GM12878 (cell line): ENCODE measurements around the gene L1TD1. TPM values are rescaled to one million over a fixed set of nuclear protein-coding genes. Genes with fewer than 3 reads are reported as not detected.

Experiments used
- ATAC-seq: fragments of 200-7000 bp; cut with Tn5 transposase; 3 replicates; pipeline ENCODE4 v1.9.1; 2020; ENCODE audit warnings: mild to moderate bottlenecking, moderate library complexity
- BruUV-seq: library from RNA; stranded (reverse); fragments of 400-500 nt; replicated peaks from 2 replicates; lab custom pipeline; 2021; lab: Mats Ljungman, UMichigan
- CTCF ChIA-PET: fragments of 300-600 bp; sonication (Branson Sonifier 250); formaldehyde crosslinking; extraction: SDS; loops from one replicate; lab custom pipeline; 2021; ENCODE audit warnings: inconsistent platforms; lab: Yijun Ruan, JAX
- POLR2A ChIA-PET: fragments of 350-600 bp; formaldehyde crosslinking; extraction: SDS; loops from one replicate; lab custom pipeline; 2021; ENCODE audit warnings: inconsistent platforms; lab: Charles Lee
- RAD21 ChIA-PET: fragments of 300-600 bp; sonication (Branson Sonifier 250); formaldehyde crosslinking; loops from one replicate; lab custom pipeline; 2023; ENCODE audit warnings: antibody characterized with exemption; ENCODE audit not compliant: unreplicated experiment; lab: Charles Lee
- SMC1A ChIA-PET: fragments of 300-600 bp; sonication (Branson Sonifier 250); formaldehyde crosslinking; loops from one replicate; lab custom pipeline; 2023; ENCODE audit not compliant: unreplicated experiment, uncharacterized antibody; lab: Charles Lee
- DNase-seq: peaks from one replicate; pipeline ENCODE4 v3.0.0-alpha.2; 2011; ENCODE audit warnings: low read depth, low spot score
- FAIRE-seq: peaks from 3 replicates; lab custom pipeline; 2011; peaks lifted over from hg19 to GRCh38; lab: Jason Lieb, UNC
- H2AFZ ChIP-seq: 2 replicates; pipeline ENCODE4 v1.6.0; 2011; ENCODE audit warnings: low read depth, low read length, control low read depth; ENCODE audit not compliant: control insufficient read depth
- H3K27ac ChIP-seq: 2 replicates; pipeline ENCODE4 v1.5.1; 2011; ENCODE audit warnings: control low read depth; ENCODE audit not compliant: control insufficient read depth, insufficient read depth
- H3K27me3 ChIP-seq, 2 experiments: replicated peaks in 1 of 2; 2 replicates each; pipeline versions ENCODE4 v1.6.0 to v1.6.1; 2011; ENCODE audit warnings: low read length in 1 of 2; ENCODE audit not compliant: control insufficient read depth in 2 of 2, insufficient read depth in 2 of 2
- H3K36me3 ChIP-seq, 2 experiments: 2 replicates each; pipeline ENCODE4 v1.5.1; 2011; ENCODE audit warnings: low read length in 1 of 2; ENCODE audit not compliant: control insufficient read depth in 2 of 2, insufficient read depth in 2 of 2
- H3K4me1 ChIP-seq: 2 replicates; pipeline ENCODE4 v1.6.1; 2011; ENCODE audit warnings: mild to moderate bottlenecking, low read length, moderate library complexity, mixed read lengths; ENCODE audit not compliant: control insufficient read depth, insufficient read depth
- H3K4me2 ChIP-seq: 2 replicates; pipeline ENCODE4 v1.6.0; 2011; ENCODE audit warnings: control low read depth; ENCODE audit not compliant: control insufficient read depth, insufficient read depth
- H3K4me3 ChIP-seq: fragments of 200-600 bp; sonication (generic); 2 replicates; pipeline ENCODE4 v1.5.1; 2016
- H3K79me2 ChIP-seq: 2 replicates; pipeline ENCODE4 v1.6.0; 2011; ENCODE audit warnings: low read length; ENCODE audit not compliant: control insufficient read depth, insufficient read depth
- H3K9ac ChIP-seq: 2 replicates; pipeline ENCODE4 v1.8.0; 2011; ENCODE audit warnings: low read length, control low read depth, mixed read lengths; ENCODE audit not compliant: control insufficient read depth, insufficient read depth
- H3K9me3 ChIP-seq: replicated peaks from 3 replicates; pipeline ENCODE4 v1.5.1; 2011; ENCODE audit warnings: mild to moderate bottlenecking, low read length; ENCODE audit not compliant: control insufficient read depth, insufficient read depth
- H4K20me1 ChIP-seq: 2 replicates; pipeline ENCODE4 v1.6.0; 2011; ENCODE audit not compliant: control insufficient read depth, insufficient read depth
- BACH1 ChIP-seq: fragments of 450-650 bp; IDR thresholded peaks from 2 replicates; pipeline ENCODE4 v1.6.1; 2017; ENCODE audit warnings: mild to moderate bottlenecking, borderline replicate concordance
- IKZF1 ChIP-seq: fragments of 450-650 bp; conservative IDR thresholded peaks from 2 replicates; pipeline ENCODE4 v1.6.1; 2017; ENCODE audit warnings: antibody characterized with exemption, mild to moderate bottlenecking
- JUNB ChIP-seq: IDR thresholded peaks from 2 replicates; pipeline ENCODE4 v1.6.1; 2016; ENCODE audit warnings: antibody characterized with exemption, mild to moderate bottlenecking
- MYC ChIP-seq: IDR thresholded peaks from 2 replicates; pipeline ENCODE4 v1.6.1; 2011; ENCODE audit warnings: mild to moderate bottlenecking, low read length, moderate library complexity, inconsistent platforms; ENCODE audit not compliant: insufficient read depth, insufficient replicate concordance, insufficient read length, severe bottlenecking
- NBN ChIP-seq: fragments of 450-650 bp; IDR thresholded peaks from 2 replicates; pipeline ENCODE4 v1.6.1; 2016
- RUNX3 ChIP-seq: IDR thresholded peaks from 2 replicates; pipeline ENCODE4 v1.6.1; 2012; ENCODE audit warnings: low read length, inconsistent platforms
- STAT3 ChIP-seq: IDR thresholded peaks from 2 replicates; pipeline ENCODE4 v1.6.1; 2011; ENCODE audit warnings: low read depth, low read length, improper control_type of control experiment
- TAF1 ChIP-seq: IDR thresholded peaks from 2 replicates; pipeline ENCODE4 v1.6.1; 2011; ENCODE audit warnings: mild to moderate bottlenecking, low read depth, low read length, borderline replicate concordance
- TARDBP ChIP-seq: IDR thresholded peaks from 2 replicates; pipeline ENCODE4 v1.6.1; 2016; ENCODE audit warnings: borderline replicate concordance
- WGBS: methylation state at CpG from one replicate; pipeline ENCODE4 v1.1.6; 2016; ENCODE audit warnings: low lambda C conversion rate; ENCODE audit not compliant: insufficient replicate concordance, insufficient coverage; ENCODE audit errors: missing lambda C conversion rate; 5-methylcytosine and 5-hydroxymethylcytosine counted together
- in situ Hi-C: fragments of 300-500 bp; cut with MboI; formaldehyde crosslinking; loops from 9 replicates; pipeline ENCODE4 v1.14.3; 2018; ENCODE audit warnings: mixed read lengths
- intact Hi-C: fragments of 100-400 bp; cut with micrococcal nuclease; formaldehyde crosslinking; loops from one replicate; pipeline ENCODE4 v1.14.2; 2022; ENCODE audit not compliant: unreplicated experiment
- polyA plus RNA-seq, 11 experiments: library from polyadenylated mRNA; depleted of rRNA in 4 of 11; unstranded in 6 of 11; stranded (reverse) in 5 of 11; fragments of >200 nt; fragmentation: Nextera tagmentation in 4 of 11; fragmentation: Illumina TruSeq in 1 of 11; extraction: Ambion mirVana in 4 of 11; extraction: Trizol in 1 of 11; gene quantifications; 1 replicate in 1 of 11; 2 replicates in 10 of 11; pipeline versions ENCODE4 v1.2.1 to v1.2.3, GENCODE V29; 2011 to 2016; ENCODE audit warnings: inconsistent platforms in 2 of 11, missing spikeins in 2 of 11, low read depth in 1 of 11
- total RNA-seq, 4 experiments: library from RNA; depleted of rRNA in 3 of 4; stranded (reverse); fragments of >200 nt in 3 of 4; fragmentation: Illumina TruSeq in 1 of 4; extraction: Trizol in 1 of 4; gene quantifications; 2 replicates each; pipeline versions ENCODE4 v1.2.1 to v1.2.3, GENCODE V29; 2013 to 2021
- TF ChIP-seq, protein P1 (sequence below), 3 experiments: IDR thresholded peaks in 2 of 3; conservative IDR thresholded peaks in 1 of 3; 2 replicates each; pipeline ENCODE4 v1.5.1; 2011; ENCODE audit warnings: low read depth in 3 of 3, low read length in 3 of 3, mild to moderate bottlenecking in 3 of 3, control low read depth in 2 of 3, moderate library complexity in 2 of 3, inconsistent platforms in 1 of 3, mixed read lengths in 1 of 3; ENCODE audit not compliant: control insufficient read depth in 2 of 3, insufficient read depth in 1 of 3; ENCODE audit errors: extremely low read depth in 1 of 3
- TF ChIP-seq, protein P2 (sequence below): fragments of 450-650 bp; IDR thresholded peaks from 2 replicates; pipeline ENCODE4 v1.6.1; 2018; ENCODE audit warnings: mild to moderate bottlenecking, low read depth, moderate library complexity; ENCODE audit not compliant: partially characterized antibody
- TF ChIP-seq, protein P3 (sequence below): fragments of 450-650 bp; IDR thresholded peaks from 2 replicates; pipeline ENCODE4 v1.6.1; 2014; ENCODE audit warnings: mild to moderate bottlenecking

L1TD1 gene
- total and polyA plus RNA-seq, 10 of the 15 experiments (the other 5 are each of a cell fraction or from before 2014, with no cell fraction given) = 0.07 to 0.31 (median 0.21) TPM; not detected in 7

DNA sequence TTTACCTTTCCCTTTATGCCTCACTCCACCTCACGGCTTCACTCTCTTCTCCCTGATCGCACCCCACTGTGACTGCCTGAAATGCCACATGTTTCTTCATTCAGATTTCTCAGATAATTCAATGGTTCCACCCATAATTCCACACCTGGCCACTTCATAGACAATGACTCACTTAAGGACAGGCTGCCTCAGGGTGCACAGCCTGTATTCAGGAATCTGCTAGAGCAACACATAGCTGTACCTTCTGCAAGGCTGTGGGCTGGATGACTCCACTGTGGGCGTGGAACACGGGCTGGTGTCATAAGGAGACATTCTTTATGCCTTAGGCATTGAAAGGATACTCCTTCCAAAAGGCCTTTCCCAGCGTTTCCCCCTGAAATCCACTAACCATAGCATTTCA lies 36.1 kb downstream of the L1TD1 start:
- FAIRE-seq = no peak
- in situ Hi-C loops = no loop called here
- WGBS = 23% methylated on average over 5 of the region's 5 CpGs

DNA sequence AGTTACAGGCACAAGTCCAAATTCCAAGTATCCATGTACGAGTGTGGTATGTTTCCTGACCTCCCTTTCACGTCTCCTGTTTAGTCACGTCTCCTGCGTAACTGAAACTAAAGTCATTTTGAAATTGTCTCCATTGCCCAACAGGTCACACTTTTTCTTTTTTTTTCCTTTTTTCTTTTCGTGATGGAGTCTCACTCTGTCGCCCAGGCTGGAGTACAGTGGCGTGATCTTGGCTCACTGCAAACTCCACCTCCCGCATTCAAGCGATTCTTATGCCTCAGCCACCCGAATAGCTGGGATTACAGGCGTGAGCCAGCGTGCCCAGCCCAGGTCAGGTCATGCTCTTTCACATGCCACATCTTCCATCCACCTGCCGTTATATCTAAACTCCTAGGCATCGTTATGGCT lies 38.2 kb downstream of the L1TD1 start:
- H3K36me3 ChIP-seq = no peaks in the 10 kb centered on the region
- intact Hi-C loops (no loop called here), in situ Hi-C loops (no loop called here)
- no peak overlapping the region for H3K4me2 ChIP-seq
- H4K20me1 ChIP-seq = no peaks in the 10 kb centered on the region
- no peaks in the 10 kb centered on the region; a peak in 1 of 4 replicates for H3K27me3 ChIP-seq
- no peaks in the 10 kb centered on the region for H3K9me3 ChIP-seq
- DNase-seq (no peak), FAIRE-seq (no peak), ATAC-seq (no peak)
- ChIA-PET POLR2A (no interaction called here), CTCF (no interaction called here), SMC1A (interaction anchor here (0.6 kb wide), 1 partner anchor 45 kb away, joined by 3 read pairs; no protein-coding TSS in a partner anchor), RAD21 (no interaction called here)
- H3K4me1 ChIP-seq = no peaks in the 10 kb centered on the region
- no TSS peak for BruUV-seq
- H3K79me2 ChIP-seq = no peaks in the 10 kb centered on the region
- no peak overlapping the region for H2AFZ ChIP-seq
- H3K4me3 ChIP-seq = no peak overlapping the region
- H3K27ac ChIP-seq = no peak overlapping the region
- 35% methylated on average over 14 of the region's 14 CpGs for WGBS
- H3K9ac ChIP-seq = no peak overlapping the region
- TF ChIP-seq NBN = no peak
- no peak for TF ChIP-seq BACH1
- TF ChIP-seq RUNX3 = no peak
- TF ChIP-seq, protein P1, sequence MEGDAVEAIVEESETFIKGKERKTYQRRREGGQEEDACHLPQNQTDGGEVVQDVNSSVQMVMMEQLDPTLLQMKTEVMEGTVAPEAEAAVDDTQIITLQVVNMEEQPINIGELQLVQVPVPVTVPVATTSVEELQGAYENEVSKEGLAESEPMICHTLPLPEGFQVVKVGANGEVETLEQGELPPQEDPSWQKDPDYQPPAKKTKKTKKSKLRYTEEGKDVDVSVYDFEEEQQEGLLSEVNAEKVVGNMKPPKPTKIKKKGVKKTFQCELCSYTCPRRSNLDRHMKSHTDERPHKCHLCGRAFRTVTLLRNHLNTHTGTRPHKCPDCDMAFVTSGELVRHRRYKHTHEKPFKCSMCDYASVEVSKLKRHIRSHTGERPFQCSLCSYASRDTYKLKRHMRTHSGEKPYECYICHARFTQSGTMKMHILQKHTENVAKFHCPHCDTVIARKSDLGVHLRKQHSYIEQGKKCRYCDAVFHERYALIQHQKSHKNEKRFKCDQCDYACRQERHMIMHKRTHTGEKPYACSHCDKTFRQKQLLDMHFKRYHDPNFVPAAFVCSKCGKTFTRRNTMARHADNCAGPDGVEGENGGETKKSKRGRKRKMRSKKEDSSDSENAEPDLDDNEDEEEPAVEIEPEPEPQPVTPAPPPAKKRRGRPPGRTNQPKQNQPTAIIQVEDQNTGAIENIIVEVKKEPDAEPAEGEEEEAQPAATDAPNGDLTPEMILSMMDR (IDR thresholded peaks at IDR 0.05 in 2 of 3, conservative IDR thresholded peaks at IDR 0.05 in 1 of 3; ENCODE audit: control insufficient read depth in 2 of 3, extremely low read depth in 1 of 3, insufficient read depth in 1 of 3, low read depth in 3 of 3, low read length in 3 of 3) = no peak
- TF ChIP-seq, protein P2, sequence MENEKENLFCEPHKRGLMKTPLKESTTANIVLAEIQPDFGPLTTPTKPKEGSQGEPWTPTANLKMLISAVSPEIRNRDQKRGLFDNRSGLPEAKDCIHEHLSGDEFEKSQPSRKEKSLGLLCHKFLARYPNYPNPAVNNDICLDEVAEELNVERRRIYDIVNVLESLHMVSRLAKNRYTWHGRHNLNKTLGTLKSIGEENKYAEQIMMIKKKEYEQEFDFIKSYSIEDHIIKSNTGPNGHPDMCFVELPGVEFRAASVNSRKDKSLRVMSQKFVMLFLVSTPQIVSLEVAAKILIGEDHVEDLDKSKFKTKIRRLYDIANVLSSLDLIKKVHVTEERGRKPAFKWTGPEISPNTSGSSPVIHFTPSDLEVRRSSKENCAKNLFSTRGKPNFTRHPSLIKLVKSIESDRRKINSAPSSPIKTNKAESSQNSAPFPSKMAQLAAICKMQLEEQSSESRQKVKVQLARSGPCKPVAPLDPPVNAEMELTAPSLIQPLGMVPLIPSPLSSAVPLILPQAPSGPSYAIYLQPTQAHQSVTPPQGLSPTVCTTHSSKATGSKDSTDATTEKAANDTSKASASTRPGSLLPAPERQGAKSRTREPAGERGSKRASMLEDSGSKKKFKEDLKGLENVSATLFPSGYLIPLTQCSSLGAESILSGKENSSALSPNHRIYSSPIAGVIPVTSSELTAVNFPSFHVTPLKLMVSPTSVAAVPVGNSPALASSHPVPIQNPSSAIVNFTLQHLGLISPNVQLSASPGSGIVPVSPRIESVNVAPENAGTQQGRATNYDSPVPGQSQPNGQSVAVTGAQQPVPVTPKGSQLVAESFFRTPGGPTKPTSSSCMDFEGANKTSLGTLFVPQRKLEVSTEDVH = no peak
- TF ChIP-seq, protein P3, sequence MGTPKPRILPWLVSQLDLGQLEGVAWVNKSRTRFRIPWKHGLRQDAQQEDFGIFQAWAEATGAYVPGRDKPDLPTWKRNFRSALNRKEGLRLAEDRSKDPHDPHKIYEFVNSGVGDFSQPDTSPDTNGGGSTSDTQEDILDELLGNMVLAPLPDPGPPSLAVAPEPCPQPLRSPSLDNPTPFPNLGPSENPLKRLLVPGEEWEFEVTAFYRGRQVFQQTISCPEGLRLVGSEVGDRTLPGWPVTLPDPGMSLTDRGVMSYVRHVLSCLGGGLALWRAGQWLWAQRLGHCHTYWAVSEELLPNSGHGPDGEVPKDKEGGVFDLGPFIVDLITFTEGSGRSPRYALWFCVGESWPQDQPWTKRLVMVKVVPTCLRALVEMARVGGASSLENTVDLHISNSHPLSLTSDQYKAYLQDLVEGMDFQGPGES = no peak
- TF ChIP-seq IKZF1 = no peak
- TF ChIP-seq JUNB = no peak
- no peak for TF ChIP-seq STAT3
- TF ChIP-seq MYC = no peak

More for the DNA sequence above, 36.1 kb downstream of the L1TD1 start:
- Histone ChIP-seq H3K79me2 (no peaks in the 10 kb centered on the region), H3K4me3 (no peak overlapping the region), H3K27ac (no peak overlapping the region), H3K4me2 (no peak overlapping the region), H4K20me1 (no peaks in the 10 kb centered on the region), H2AFZ (no peak overlapping the region), H3K9me3 (no peaks in the 10 kb centered on the region), H3K4me1 (no peaks in the 10 kb centered on the region), H3K9ac (no peak overlapping the region), H3K36me3 (no peaks in the 10 kb centered on the region), H3K27me3 (no peaks in the 10 kb centered on the region; a peak in 1 of 4 replicates)
- intact Hi-C loops = no loop called here
- ChIA-PET POLR2A (no interaction called here), CTCF (no interaction called here), SMC1A (no interaction called here), RAD21 (no interaction called here)
- no peak for DNase-seq
- BruUV-seq = no TSS peak
- no peak for ATAC-seq
- no peak for TF ChIP-seq TARDBP
- no peak for TF ChIP-seq TAF1
